ENCODE results near the gene VAC14. TPM values are rescaled to one million over a fixed set of nuclear protein-coding genes. Genes with fewer than 3 reads are reported as not detected.

The VAC14 gene
- polyA plus RNA-seq, 3 donors = 20.7 to 49.4 (median 31.1) TPM

- no peak for TF ChIP-seq CTCF (IDR thresholded peaks at IDR 0.05)
- WGBS (ENCODE audit: insufficient coverage) = 77% methylated on average over 10 of the region's 17 CpGs
- no peak overlapping the region for H3K9ac ChIP-seq (ENCODE audit: insufficient read depth, low read length, poor library complexity, severe bottlenecking)
- no peak overlapping the region for H3K4me3 ChIP-seq (replicated peaks in 1 of 3; ENCODE audit: low read depth in 2 of 3, low read length in 3 of 3)
- Mint-ChIP-seq H3K4me3 (no peak overlapping the region), H3K36me3 (peaks cover 24 to 55% of the 10 kb centered on the region in 2 donors), H3K27me3 (ENCODE audit: low read depth in 3 of 3) (peaks cover 0 to 2% (median 1%) of the 10 kb centered on the region in 3 donors), H3K9me3 (no peaks in the 10 kb centered on the region), H3K4me1 (peaks cover 35% of the 10 kb centered on the region), H3K27ac (peak overlapping the region in 2 of 7 donors; percentile 0 to 2)
- DNase-seq = no peak
- no peaks in the 10 kb centered on the region for H3K9me3 ChIP-seq (replicated peaks in 1 of 2; ENCODE audit: control insufficient read depth in 1 of 2, insufficient read depth in 1 of 2, low read length in 2 of 2)
- H3K27me3 ChIP-seq (ENCODE audit: control insufficient read depth in 2 of 2, insufficient read depth in 2 of 2, low read length in 2 of 2) = no peaks in the 10 kb centered on the region
- H3K4me1 ChIP-seq (ENCODE audit: control insufficient read depth in 1 of 2, insufficient read depth in 2 of 2, low read length in 2 of 2) = peaks cover 15 to 18% of the 10 kb centered on the region in 2 donors
- intact Hi-C loops (cut with micrococcal nuclease) = no loop called here
- H3K27ac ChIP-seq (ENCODE audit: low read depth in 1 of 2, low read length in 2 of 2) = no peak overlapping the region
- peaks cover 10% of the 10 kb centered on the region for H4K20me1 ChIP-seq (ENCODE audit: insufficient read depth, low read length)
- no peak overlapping the region for H3K4me2 ChIP-seq (replicated peaks; ENCODE audit: extremely low read depth, low read length, poor library complexity, severe bottlenecking)
- H2AFZ ChIP-seq (ENCODE audit: insufficient read depth, low read depth, low read length, poor library complexity, severe bottlenecking) = no peak overlapping the region
- peaks cover 31 to 41% of the 10 kb centered on the region in 2 donors for H3K36me3 ChIP-seq (replicated peaks in 1 of 2; ENCODE audit: control insufficient read depth in 1 of 2, insufficient read depth in 2 of 2, low read length in 2 of 2)
- no peaks in the 10 kb centered on the region for H3K79me2 ChIP-seq (ENCODE audit: insufficient read depth, low read length)
These were observed 101.3 kb downstream of the VAC14 start for GRCh38 chr16:70699696-70700095.

DNA sequence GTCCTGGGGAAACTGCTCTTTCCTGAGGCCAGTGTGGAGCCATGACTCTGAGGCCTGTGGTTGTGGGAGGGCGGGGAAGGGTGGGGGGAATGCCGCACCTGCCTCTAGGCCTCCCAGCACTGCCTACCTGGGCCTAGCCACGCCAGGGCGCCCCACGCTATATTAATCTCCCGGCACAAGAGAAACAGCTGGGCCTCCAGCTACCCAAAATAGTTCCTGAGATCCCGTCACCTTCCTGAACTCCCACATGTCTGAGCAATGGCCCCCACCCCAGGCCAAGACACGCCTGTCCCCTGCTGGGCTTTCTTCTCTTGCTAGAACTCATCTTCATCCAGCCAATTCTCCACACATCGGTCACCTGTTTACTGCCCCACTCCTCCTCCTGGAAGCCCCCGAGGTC is 102.1 kb downstream of the VAC14 start:
- Histone ChIP-seq H3K4me3 (replicated peaks in 1 of 3; ENCODE audit: low read depth in 2 of 3, low read length in 3 of 3) (no peak overlapping the region), H3K9me3 (replicated peaks in 1 of 2; ENCODE audit: control insufficient read depth in 1 of 2, insufficient read depth in 1 of 2, low read length in 2 of 2) (no peaks in the 10 kb centered on the region), H3K36me3 (replicated peaks in 1 of 2; ENCODE audit: control insufficient read depth in 1 of 2, insufficient read depth in 2 of 2, low read length in 2 of 2) (peaks cover 36 to 49% of the 10 kb centered on the region in 2 donors), H3K4me2 (replicated peaks; ENCODE audit: extremely low read depth, low read length, poor library complexity, severe bottlenecking) (no peak overlapping the region), H3K27me3 (ENCODE audit: control insufficient read depth in 2 of 2, insufficient read depth in 2 of 2, low read length in 2 of 2) (no peaks in the 10 kb centered on the region), H2AFZ (ENCODE audit: insufficient read depth, low read depth, low read length, poor library complexity, severe bottlenecking) (no peak overlapping the region), H3K27ac (ENCODE audit: low read depth in 1 of 2, low read length in 2 of 2) (no peak overlapping the region), H3K79me2 (ENCODE audit: insufficient read depth, low read length) (no peaks in the 10 kb centered on the region), H3K9ac (ENCODE audit: insufficient read depth, low read length, poor library complexity, severe bottlenecking) (no peak overlapping the region), H4K20me1 (ENCODE audit: insufficient read depth, low read length) (peaks cover 6% of the 10 kb centered on the region), H3K4me1 (ENCODE audit: control insufficient read depth in 1 of 2, insufficient read depth in 2 of 2, low read length in 2 of 2) (peaks cover 15 to 18% of the 10 kb centered on the region in 2 donors)
- WGBS (ENCODE audit: insufficient coverage) = 94% methylated on average over 8 of the region's 10 CpGs
- H3K27ac Mint-ChIP-seq = no peak overlapping the region
- H3K27me3 Mint-ChIP-seq (ENCODE audit: low read depth in 3 of 3) = peaks cover 0 to 2% (median 1%) of the 10 kb centered on the region in 3 donors
- H3K4me3 Mint-ChIP-seq = no peak overlapping the region
- intact Hi-C loops (cut with micrococcal nuclease) = no loop called here
- no peaks in the 10 kb centered on the region for H3K9me3 Mint-ChIP-seq
- peaks cover 31 to 57% of the 10 kb centered on the region in 2 donors for H3K36me3 Mint-ChIP-seq
- TF ChIP-seq CTCF (IDR thresholded peaks at IDR 0.05) = no peak
- DNase-seq = no peak
- peaks cover 35% of the 10 kb centered on the region for H3K4me1 Mint-ChIP-seq
